Muscle layer of duodenum (tissue), 2 donors: ENCODE results near the gene RAB40C.

Experiments
- H3K27ac ChIP-seq: one replicate; pipeline ENCODE4 v1.7.0; 2013; ENCODE audit warnings: mild to moderate bottlenecking, low read length
- H3K27me3 ChIP-seq: one replicate; pipeline ENCODE4 v1.7.0; 2013; ENCODE audit warnings: low read depth, mild to moderate bottlenecking, control low read depth, low read length
- H3K36me3 ChIP-seq, 2 donors: one replicate each; pipeline ENCODE4 v1.7.0; 2013; ENCODE audit warnings: low read length in 2 of 2, control low read depth in 1 of 2, mild to moderate bottlenecking in 1 of 2; ENCODE audit not compliant: insufficient read depth in 2 of 2, control insufficient read depth in 1 of 2
- H3K4me1 ChIP-seq, 2 donors: one replicate each; pipeline ENCODE4 v1.7.0; 2013; ENCODE audit warnings: low read length in 2 of 2, mild to moderate bottlenecking in 2 of 2, control low read depth in 1 of 2, moderate library complexity in 1 of 2; ENCODE audit not compliant: insufficient read depth in 2 of 2, control insufficient read depth in 1 of 2
- H3K4me3 ChIP-seq, 2 donors: one replicate each; pipeline ENCODE4 v1.7.0; 2013; ENCODE audit warnings: low read length in 2 of 2, low read depth in 1 of 2, mild to moderate bottlenecking in 1 of 2
- H3K9me3 ChIP-seq, 2 donors: one replicate each; pipeline ENCODE4 v1.7.0; 2013; ENCODE audit warnings: low read length in 2 of 2, control low read depth in 1 of 2, mild to moderate bottlenecking in 1 of 2; ENCODE audit not compliant: control insufficient read depth in 1 of 2
- donor health status: healthy.

The RAB40C gene

DNA sequence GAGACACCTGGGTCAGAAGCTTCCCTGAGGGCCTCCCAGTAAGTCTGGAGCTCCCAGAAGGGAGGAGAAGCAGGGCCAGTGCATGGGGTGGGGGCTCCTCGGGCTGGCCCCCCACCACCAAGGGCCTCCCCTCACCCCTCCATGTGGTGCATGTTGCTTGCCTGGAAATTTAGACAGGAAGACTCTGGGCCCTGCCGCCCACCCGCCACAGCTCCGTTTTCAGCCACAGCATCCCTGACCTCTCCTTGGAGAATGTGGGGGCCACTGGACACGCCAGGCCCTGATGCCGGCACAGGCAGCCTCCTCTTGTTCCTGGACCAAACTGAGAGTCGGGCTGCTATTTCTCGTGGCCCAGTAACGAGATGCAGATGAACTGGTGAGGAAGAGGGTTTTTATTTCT is 49.0 kb downstream of the RAB40C start:
- Histone ChIP-seq H3K27ac (no peak overlapping the region), H3K36me3 (peaks cover 0 to 4% of the 10 kb centered on the region in 2 donors), H3K27me3 (no peaks in the 10 kb centered on the region), H3K4me1 (peaks cover 0 to 48% of the 10 kb centered on the region in 2 donors), H3K4me3 (no peak overlapping the region), H3K9me3 (no peaks in the 10 kb centered on the region)

- Histone ChIP-seq H3K27me3 (no peaks in the 10 kb centered on the region), H3K27ac (no peak overlapping the region), H3K4me3 (no peak overlapping the region), H3K4me1 (peaks cover 0 to 33% of the 10 kb centered on the region in 2 donors), H3K36me3 (no peaks in the 10 kb centered on the region), H3K9me3 (no peaks in the 10 kb centered on the region)
These were observed 50.7 kb downstream of the RAB40C start for GRCh38 chr16:640614-641013.

DNA sequence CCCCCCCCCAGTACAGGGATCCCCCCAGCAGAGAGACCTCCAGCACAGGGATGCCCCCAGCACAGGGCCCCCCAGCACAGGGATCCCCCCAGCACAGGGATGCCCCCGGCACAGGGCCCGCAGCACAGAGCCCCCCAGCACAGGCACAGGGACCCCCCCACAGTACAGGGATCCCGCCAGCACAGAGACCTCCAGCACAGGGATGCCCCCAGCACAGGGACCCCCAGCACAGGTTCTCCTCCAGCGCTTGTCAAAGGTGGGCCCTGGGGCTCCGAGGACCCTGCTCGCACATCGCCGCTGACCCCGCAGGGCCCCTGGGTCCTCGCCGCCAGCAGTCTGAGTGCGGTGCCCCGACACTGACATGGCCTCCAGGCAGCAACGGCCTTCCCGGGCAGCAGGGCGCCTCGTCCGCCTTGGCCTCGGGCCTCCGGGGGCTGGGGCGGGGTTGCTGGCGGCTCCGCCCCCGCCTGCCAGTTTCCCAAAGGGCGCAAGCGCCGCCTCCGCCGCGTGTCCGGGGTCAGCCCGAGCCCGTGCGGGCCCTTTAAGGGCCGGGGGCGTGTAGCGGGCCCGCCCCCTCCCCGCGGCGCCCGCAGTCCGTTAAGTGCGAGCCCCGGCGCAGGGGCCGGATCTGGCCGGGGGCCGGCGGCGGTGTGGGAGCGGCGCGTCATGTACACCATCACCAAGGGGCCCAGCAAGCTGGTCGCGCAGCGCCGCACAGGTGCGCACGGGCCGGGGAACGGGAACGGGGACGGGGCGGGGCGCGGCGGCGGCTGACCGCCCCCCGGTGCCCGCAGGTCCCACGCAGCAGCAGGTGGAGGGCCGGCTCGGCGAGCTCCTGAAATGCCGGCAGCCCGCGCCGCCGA is 51.7 kb downstream of the RAB40C start, which contains the start of gene MCRIP2:
Gene MCRIP2 (plus strand): TSS at position 503 of the 863 bp plus-strand sequence. CDS start 164 bp downstream, at position 667.
- no peaks in the 10 kb centered on the region for H3K27me3 ChIP-seq
- H3K4me1 ChIP-seq = peaks cover 0 to 29% of the 10 kb centered on the region in 2 donors
- H3K36me3 ChIP-seq = no peaks in the 10 kb centered on the region
- H3K4me3 ChIP-seq = peak within 1 kb of the TSS; percentile 63 to 82
- H3K27ac ChIP-seq = peak within 1 kb of the TSS; percentile 72
- H3K9me3 ChIP-seq = no peaks in the 10 kb centered on the region

GRCh38 chr16:642189-643049 is 52.6 kb downstream of the RAB40C start:
- peaks cover 0 to 28% of the 10 kb centered on the region in 2 donors for H3K4me1 ChIP-seq
- H3K4me3 ChIP-seq = peak overlapping the region; percentile 63 to 82
- H3K27ac ChIP-seq = peak overlapping the region; percentile 72

GRCh38 chr16:643050-643368 is 53.1 kb downstream of the RAB40C start:
- H3K9me3 ChIP-seq = no peaks in the 10 kb centered on the region
- no peaks in the 10 kb centered on the region for H3K27me3 ChIP-seq
- H3K4me1 ChIP-seq = peaks cover 0 to 28% of the 10 kb centered on the region in 2 donors
- H3K4me3 ChIP-seq = peak overlapping the region; percentile 63 to 82
- H3K36me3 ChIP-seq = no peaks in the 10 kb centered on the region
- peak overlapping the region; percentile 72 for H3K27ac ChIP-seq

More at GRCh38 chr16:642189-643049, 52.6 kb downstream of the RAB40C start:
- Histone ChIP-seq H3K9me3 (no peaks in the 10 kb centered on the region), H3K27me3 (no peaks in the 10 kb centered on the region), H3K36me3 (no peaks in the 10 kb centered on the region)

- H3K27me3 ChIP-seq = no peaks in the 10 kb centered on the region
- H3K27ac ChIP-seq = no peak overlapping the region
- peaks cover 0 to 36% of the 10 kb centered on the region in 2 donors for H3K4me1 ChIP-seq
- no peak overlapping the region for H3K4me3 ChIP-seq
- no peaks in the 10 kb centered on the region for H3K36me3 ChIP-seq
- H3K9me3 ChIP-seq = no peaks in the 10 kb centered on the region
These were observed 54.7 kb downstream of the RAB40C start for GRCh38 chr16:644556-644955.

DNA sequence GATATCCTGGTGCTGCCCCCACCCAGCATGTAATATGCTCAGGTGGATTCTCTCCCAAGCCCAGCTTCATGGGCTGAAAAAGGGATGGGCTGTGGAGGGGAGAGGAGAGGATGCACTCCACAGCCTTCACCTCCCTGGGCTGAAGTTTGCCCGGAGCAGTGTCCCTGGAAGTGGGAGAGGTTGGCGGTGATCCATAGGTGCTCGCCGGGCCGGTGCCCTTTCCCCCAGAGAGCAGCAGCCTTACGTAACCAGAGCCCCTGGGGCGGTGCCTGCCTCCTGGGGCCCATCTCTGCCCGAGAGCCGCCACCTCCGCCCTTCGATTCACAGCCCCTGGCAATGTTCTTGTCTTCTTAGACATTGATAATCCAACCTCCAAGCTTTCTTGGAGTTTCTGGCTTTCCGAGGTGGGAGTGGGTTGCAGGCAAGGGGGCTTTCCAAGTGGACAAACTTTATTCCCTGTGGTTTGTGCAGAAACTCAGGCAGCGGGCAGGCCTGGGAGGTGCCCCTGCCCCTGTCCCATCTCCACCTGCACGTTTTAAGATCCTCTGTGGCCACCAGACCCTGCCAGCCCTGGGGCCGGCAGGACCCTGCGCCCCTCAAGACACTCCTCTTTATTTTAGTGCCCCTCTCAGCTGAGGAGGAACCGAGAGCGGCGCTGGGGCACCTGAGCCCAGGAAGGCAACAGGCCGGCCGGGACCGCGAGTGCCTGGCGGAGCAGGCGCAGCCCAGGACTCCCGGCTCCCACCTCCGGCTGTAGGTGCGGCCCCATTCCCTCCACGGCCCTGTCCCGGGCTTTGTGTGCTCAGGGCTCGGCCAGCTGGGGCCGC is 56.2 kb downstream of the RAB40C start:
- Histone ChIP-seq H3K36me3 (no peaks in the 10 kb centered on the region), H3K4me1 (peaks cover 0 to 44% of the 10 kb centered on the region in 2 donors), H3K9me3 (no peaks in the 10 kb centered on the region), H3K27me3 (no peaks in the 10 kb centered on the region), H3K27ac (no peak overlapping the region), H3K4me3 (no peak overlapping the region)

DNA sequence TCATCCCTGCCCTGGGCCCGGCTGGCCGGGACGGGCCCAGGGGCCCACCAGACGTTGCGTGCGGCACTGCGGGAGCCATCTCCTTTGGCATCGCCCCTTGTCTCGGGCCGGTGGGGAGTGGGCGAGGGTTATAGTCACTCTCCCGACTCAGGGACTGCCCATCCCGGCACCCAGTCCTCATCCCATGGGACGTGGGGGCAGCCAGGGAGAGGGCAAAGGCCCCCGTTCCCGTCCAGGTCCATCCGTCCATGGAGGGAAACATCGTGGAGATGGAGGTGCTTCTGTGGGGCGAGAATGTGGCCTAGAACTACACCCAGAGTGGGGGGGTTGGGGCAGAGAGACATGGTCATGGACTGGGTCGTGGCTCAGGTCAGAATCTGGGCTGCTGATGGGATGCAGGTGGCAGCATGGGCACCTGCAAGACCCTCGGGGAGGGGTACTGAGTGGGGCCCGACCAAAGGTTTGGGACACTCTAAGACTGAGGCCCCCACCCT is 56.9 kb downstream of the RAB40C start:
- H3K27me3 ChIP-seq = no peaks in the 10 kb centered on the region
- H3K36me3 ChIP-seq = peaks cover 0 to 2% of the 10 kb centered on the region in 2 donors
- no peak overlapping the region for H3K27ac ChIP-seq
- peaks cover 0 to 41% of the 10 kb centered on the region in 2 donors for H3K4me1 ChIP-seq
- no peak overlapping the region for H3K4me3 ChIP-seq
- no peaks in the 10 kb centered on the region for H3K9me3 ChIP-seq

DNA sequence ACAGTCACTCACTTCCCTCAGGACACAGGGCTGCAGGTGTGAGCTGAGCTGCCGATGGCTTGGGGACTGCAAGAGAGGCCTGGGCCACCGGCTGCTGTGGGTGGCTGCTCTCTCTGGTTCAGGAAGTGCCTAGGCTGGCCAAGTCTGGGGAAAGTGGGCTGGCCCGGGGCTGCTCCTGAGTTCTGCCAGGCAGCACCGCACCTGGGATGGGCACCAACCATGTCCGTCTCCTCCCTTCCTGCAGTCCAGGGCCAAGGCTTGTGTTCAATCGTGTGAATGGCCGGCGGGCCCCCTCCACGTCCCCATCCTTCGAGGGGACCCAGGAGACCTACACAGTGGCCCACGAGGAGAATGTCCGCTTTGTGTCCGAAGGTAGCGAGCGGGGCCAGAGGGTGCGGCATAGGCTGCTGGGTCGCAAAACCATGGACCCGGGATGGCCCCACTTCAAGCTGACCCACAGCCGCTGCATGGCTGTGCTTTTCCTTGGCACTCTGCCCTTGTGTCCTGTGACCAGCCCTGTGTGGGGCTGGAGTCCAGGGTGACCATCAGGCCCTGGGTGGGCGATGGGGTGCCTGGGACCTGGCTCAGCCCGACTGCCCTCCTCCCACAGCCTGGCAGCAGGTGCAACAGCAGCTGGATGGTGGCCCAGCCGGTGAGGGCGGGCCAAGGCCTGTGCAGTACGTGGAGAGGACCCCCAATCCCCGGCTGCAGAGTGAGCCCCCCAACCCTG is 57.5 kb downstream of the RAB40C start:
- Histone ChIP-seq H3K9me3 (no peaks in the 10 kb centered on the region), H3K27ac (no peak overlapping the region), H3K4me1 (peaks cover 0 to 41% of the 10 kb centered on the region in 2 donors), H3K4me3 (no peak overlapping the region), H3K36me3 (peaks cover 0 to 6% of the 10 kb centered on the region in 2 donors), H3K27me3 (no peaks in the 10 kb centered on the region)

DNA sequence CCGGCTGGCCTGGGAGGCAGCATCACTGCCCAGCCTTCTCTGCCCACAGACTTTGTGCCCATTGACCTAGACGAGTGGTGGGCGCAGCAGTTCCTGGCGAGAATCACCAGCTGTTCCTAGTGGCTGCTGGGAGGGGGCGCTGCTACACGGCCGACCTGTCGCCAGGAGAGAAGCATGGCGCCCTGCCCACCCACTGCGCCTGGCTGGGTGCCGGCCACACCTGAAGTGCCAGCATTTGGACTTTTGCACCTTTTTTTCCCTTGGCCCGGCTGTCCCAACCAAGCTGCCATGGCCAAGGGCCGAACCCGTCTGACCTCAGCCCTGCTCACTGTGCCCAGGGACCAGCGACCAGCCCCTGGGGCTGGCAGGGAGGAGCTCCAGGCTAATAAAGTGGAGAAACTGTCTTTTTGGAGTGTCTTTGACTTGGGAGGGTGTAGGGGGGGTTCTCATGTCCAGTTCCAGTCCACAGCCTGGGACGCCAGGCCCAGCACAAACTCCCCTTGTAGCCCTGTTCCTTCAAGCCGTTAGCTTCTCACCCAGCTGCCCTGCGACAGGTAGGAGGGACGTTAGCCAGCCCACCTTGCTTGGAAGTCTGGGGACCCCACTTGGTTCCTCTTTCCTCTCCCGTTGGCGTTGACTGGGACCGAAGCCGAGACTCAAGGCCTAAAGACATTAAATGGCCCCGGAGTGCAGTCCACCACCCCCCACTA is 58.4 kb downstream of the RAB40C start:
- Histone ChIP-seq H3K36me3 (peaks cover 0 to 6% of the 10 kb centered on the region in 2 donors), H3K4me3 (peak overlapping the region; percentile 54 to 86), H3K27me3 (no peaks in the 10 kb centered on the region), H3K4me1 (peaks cover 0 to 33% of the 10 kb centered on the region in 2 donors), H3K27ac (peak overlapping the region; percentile 79), H3K9me3 (no peaks in the 10 kb centered on the region)
